HG03066 (cell line): ENCODE data around the gene RNF114.
"Not testable (repeated sequence)": the region's sequence is repeated elsewhere in the genome, so short reads cannot be mapped to it uniquely, and the experiment has no call there.

Source experiments
- ATAC-seq: cut with Tn5 transposase; IDR thresholded peaks from one replicate; pipeline ENCODE4 v1.9.1; 2021; ENCODE audit warnings: low read depth; ENCODE audit not compliant: unreplicated experiment

Gene RNF114

GRCh38 chr20:49957089-49957938, 21.1 kb downstream of the RNF114 start:
- not testable (repeated sequence) for ATAC-seq

DNA sequence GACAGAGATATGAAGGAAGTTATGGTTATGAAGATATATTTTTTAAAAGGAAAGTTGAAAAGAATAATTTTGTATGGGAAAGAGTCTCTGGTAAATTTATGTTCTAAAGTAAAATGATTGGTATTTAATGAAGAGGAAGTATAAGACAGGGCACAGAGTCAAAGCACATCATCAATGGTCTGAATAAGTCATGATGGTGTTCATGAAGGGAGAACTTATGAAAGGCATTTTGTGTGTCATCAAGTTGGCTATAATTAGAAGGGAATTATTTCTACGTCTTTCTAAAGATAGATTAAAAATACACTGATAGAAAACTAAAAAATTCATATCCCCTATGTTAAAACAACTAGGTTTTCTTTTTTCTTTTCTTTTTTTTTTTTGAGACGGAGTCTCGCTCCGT, 25.2 kb downstream of the RNF114 start:
- ATAC-seq: no peak

DNA sequence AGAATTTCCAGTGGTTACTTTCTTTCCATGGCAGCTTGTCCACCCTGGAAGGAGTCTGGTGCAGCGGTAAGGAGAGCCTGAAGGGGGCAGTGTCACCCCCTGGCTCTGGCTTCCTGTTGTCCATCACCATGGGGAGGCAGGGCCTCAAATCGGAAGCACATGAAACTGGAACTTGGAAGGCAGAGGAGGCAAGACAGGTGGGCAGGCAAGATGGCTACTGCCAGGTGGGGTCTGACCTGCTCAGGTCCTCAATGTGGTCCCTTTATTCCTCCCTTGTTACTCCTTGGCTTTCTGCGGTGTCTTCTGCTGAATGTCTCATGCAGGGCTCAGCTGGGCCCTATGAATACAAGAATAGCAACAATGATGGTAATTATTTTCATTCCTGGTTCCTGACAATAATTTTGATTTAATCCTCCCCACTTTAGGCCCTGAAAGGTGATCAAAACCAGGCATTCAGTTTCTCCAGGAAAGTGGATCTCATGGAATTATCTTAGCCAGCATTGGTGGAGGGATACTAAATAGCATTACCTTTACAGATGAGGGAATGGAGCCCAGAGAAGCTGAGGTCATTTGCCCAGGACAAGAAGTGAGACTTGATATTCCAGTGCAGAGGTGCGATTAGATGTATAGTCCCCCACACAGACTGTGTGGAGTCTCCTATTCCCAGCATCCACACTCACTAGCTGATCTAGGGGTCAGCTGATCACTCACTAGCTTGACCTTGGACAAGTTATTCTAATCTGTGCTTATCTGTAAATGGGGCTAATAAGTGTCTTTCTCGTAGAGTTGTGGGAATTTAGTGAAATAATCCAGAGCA, 29.0 kb downstream of the RNF114 start:
- no peak for ATAC-seq

DNA sequence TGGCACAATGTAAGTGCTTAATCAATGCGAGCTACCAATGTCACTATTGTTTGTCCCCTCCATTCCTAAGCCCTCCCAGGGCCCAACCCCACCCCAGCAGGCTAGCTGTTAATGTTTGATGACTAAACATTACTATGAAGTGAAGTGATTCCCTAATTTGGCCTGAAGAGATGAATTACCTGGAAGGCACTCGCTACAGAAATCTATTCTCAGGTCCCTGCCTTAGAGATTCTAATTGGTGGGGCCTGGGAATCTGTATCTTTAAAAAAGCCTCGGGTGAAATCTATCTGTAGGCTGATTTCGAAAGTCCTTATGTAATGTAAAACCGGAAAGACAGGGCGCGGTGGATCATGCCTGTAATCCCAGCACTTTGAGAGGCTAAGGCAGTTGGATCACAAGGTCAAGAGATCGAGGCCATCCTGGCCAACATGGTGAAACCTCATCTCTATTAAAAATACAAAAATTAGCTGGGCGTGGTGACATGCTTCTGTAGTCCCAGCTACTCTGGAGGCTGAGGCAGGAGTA, 29.6 kb downstream of the RNF114 start:
- no peak for ATAC-seq

DNA sequence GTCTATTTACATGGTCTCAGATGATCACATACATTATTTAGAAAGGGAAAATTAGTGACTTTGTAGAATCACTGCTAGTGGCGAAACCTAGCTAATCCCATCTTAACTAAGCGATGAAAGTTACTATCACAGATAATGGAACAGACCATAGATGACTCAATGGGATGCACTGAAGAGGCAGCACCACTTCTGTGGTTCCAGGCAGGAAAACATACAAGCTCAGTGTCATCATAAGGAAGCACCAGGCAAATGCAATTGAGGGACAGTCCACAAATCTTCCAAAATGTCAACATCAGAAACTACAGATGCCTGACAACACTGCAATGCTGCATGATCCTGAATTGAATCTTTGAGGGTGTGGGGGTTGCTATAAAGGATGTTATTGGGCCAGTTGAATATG, 30.7 kb downstream of the RNF114 start:
- ATAC-seq: no peak

DNA sequence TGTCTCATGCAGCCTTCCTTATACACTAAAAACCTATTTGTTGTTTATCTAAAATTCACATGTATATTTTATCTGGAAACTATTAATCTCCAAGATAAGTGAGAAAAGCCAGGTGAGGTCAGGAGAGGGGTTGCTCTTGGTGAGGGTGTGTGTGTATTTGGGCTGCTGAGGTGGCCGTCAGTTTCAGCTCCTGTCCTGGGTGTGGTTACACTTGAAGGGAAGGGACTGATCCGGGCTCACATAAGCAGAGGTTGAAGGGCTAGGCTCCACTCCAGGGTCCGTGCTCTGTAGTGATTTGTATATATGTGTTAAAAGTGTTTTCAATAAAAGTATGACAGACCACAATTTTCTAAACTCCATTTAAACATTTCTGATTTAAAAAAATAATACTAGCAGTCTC, 33.0 kb downstream of the RNF114 start:
- ATAC-seq: no peak

DNA sequence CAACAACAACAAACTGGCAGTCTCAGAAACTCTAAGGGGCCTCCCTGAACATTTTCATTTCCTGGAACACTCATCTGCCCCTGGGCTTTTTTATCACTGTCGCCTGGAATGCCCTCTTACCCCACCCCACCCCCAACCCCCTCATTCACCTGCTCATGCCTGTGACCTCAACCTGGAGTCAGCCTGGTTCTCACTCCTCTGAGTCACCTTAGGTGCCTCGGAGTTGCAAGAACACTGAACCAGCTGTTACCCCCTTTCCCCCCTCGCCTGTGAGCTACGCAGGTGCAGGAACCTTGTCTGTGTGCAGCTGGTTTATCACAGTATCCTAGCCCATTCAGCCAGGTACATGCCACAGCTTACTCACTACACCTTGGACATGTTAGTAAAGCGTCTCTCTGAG, 33.7 kb downstream of the RNF114 start:
- no peak for ATAC-seq

DNA sequence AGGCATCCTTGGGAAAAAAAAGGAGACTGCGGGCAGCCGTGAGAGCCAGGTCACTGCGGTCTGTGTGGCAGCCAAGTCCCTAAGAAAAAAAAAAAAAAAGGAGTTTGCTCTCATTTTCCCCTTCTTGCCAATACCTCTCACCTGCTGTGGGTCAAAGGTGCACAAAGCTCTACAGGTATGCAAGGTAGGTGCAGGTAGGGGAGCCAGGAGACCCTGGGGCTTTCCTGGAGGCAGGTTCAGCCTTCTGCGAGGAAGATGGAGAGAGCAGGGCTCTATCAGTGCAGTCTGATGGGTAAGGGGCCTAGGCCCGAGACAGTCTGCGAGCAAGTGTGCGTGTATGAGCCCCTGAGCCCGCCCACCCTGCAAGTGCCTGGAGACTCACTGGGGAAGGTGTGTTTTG, 34.3 kb downstream of the RNF114 start:
- no peak for ATAC-seq

- ATAC-seq: no peak
These were observed 37.8 kb downstream of the RNF114 start for GRCh38 chr20:49973981-49974380.

GRCh38 chr20:49976542-49976941, 40.3 kb downstream of the RNF114 start:
- ATAC-seq: no peak

GRCh38 chr20:49977740-49978139, 41.5 kb downstream of the RNF114 start:
- not testable (repeated sequence) for ATAC-seq

DNA sequence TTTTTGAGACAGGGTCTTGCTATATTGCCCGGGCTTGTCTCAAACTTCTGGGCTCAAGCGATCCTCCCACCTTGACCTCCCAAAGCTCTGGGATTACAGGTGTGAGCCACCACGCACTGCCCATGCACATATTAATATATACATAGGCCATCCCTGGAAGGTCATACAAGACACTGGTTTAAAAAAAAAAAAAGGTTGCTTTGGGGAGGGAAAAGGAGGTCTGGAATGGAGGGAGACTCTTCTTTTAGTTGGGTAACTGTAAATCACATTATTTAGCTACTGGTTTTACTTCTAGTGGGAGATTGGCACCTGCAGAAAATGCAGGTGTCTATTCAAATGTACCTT, 42.5 kb downstream of the RNF114 start:
- no peak for ATAC-seq

DNA sequence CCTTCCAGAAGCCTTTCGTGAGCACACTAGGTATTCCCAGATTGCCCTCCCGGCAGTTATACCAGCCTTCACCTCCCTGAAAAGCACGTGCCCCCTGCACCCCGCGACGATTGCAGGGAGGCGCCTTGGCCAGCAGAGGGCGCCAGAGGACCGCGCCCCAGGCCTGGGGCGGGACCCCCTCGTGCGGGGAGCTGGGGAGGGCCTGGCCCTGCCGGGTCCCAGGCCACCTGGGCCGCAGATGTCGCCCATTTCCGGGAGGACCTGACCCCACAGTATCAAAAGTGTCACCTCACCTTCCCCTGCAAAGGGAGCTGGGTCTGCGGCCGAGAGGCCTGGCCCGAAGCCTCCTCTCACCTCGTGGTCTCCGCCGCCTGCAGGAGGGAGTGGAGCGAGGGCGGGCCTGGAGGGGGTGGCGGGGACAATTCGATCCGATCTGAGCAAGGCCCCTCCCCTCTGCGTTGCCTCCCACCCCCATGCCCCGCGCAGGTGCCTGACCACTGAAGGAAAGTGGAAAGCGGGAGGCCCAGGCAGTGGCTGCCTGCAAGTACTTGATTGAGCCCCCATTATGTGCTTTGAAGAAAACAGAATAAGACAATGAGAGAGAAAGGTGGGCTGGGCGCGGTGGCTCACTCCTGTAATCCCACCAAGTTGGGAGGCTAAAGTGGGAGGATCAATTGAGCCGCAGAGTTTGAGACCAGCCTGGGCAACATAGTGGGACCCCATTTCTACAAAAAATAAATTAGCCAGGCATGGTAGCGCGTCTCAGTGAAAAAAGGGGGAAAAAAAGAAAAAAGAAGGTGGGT, 43.0 kb downstream of the RNF114 start:
- ATAC-seq: no peak

DNA sequence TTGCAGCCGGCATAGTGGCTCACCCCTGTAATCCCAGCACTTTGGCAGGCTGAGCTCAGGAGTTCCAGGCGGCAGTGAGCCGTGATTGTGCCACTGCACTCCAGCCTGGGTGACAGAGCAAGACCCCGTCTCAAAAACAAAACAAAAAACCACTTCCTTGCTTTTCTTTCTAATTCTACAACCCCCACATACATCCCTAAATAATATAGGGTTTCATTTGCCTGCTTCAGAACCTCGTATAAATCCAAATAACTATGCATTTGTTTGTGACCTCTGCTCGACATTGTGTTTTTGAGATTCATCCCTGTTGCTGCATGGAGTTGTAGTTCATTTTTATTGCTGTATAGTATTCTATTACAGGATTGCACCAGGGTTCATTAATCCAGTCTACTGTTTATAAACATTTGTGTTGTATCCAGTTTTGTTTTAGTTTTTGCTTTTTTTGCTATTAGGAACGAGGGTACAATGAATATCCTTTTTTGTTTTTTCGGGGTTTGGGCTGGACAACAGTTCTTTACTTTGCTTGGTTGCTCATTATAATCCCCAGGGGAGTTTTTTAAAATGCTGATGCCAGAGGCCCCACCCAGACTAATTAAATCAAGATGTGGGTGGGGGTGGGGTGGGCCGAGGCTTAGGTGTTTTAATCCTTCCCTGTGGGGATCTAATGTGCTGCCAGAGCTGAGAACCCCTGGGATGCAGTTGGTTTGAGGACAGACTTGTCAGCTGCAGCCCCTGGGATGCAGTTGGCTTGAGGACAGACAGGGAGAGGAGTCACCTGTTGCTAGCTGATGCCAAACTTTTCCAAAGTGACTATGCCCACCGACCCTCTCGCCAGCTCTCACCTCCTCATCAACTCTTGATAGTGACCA, 44.2 kb downstream of the RNF114 start:
- ATAC-seq: no peak

- ATAC-seq: no peak
These were observed 45.2 kb downstream of the RNF114 start for GRCh38 chr20:49981218-49982071.

- no peak for ATAC-seq
These were observed 45.8 kb downstream of the RNF114 start for GRCh38 chr20:49982072-49982345.

DNA sequence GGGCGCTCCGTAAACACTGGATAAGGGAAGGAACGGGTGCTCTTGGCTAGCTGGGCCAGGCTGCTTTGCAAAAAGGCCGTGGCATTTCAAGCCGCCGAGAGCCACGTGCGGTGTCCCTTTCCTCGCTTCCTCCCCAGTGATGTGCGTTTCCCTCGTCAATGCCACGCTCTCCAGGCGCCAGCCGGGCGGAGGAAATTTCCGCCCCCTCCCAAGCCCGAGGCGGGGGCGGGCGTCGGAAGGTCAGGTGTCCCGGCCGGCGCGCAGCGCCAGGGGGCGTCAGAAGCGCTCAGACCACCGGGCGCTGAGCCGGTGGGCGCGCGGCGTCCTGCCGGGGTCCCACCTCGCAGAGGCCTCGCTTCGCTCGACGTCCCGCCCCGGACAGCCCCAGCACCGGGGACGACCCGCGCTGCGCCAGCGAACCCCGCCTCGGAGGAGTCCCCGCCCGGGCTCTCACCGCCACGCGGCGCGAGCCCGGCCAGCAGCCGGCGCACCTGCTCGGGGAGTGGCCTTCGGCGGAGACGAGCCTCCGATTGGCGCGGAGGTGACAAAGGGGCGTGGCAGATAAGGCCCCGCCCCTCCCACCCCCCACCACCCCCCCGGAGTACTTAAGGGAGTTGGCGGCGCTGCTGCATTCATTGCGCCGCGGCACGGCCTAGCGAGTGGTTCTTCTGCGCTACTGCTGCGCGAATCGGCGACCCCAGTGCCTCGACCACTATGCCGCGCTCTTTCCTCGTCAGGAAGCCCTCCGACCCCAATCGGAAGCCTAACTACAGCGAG, 46.3 kb downstream of the RNF114 start, which contains the start of gene SNAI1:
Gene SNAI1 (plus strand): TSS at position 635 of the 777 bp plus-strand sequence. CDS start 80 bp downstream, at position 715.
- ATAC-seq: peak; percentile 83

- no peak for ATAC-seq
These were observed 47.1 kb downstream of the RNF114 start for GRCh38 chr20:49983123-49983847.
